Ovary (tissue), 9 donors: ENCODE measurements around the gene GLB1L. TPM values are rescaled to one million over a fixed set of nuclear protein-coding genes. Genes with fewer than 3 reads are reported as not detected.

ENCODE experiments used
- DNase-seq, 5 donors: peaks; one replicate each; pipeline ENCODE4 v3.0.0-alpha.2; 2019 to 2020
- H3K27ac ChIP-seq, 2 donors: fragments of 200-600 bp; one replicate each; pipeline versions ENCODE4 v1.5.1 to v1.8.0; 2019 to 2022
- H3K27me3 ChIP-seq: fragments of 200-600 bp; one replicate; pipeline ENCODE4 v1.8.0; 2022
- H3K36me3 ChIP-seq: fragments of 200-600 bp; sonication (generic); one replicate; pipeline ENCODE4 v1.5.1; 2019
- H3K4me1 ChIP-seq: one replicate; pipeline ENCODE4 v1.8.1; 2013; ENCODE audit warnings: mild to moderate bottlenecking, moderate library complexity; ENCODE audit not compliant: insufficient read depth
- H3K4me3 ChIP-seq: fragments of 200-600 bp; sonication (generic); one replicate; pipeline ENCODE4 v1.5.1; 2017
- H3K9me3 ChIP-seq, 2 donors: fragments of 200-600 bp in 1 of 2; sonication (generic) in 1 of 2; one replicate each; pipeline versions ENCODE4 v1.5.1 to v1.8.1; 2013 to 2019; ENCODE audit warnings: mild to moderate bottlenecking in 1 of 2, moderate library complexity in 1 of 2
- CTCF ChIP-seq, 3 donors: fragments of 450-650 bp in 2 of 3; fragments of 200-600 bp in 1 of 3; IDR thresholded peaks; one replicate each; pipeline versions ENCODE4 v1.5.1 to v1.8.0; 2016 to 2022; ENCODE audit warnings: antibody characterized with exemption in 3 of 3, mild to moderate bottlenecking in 1 of 3
- EP300 ChIP-seq: sonication (generic); formaldehyde crosslinking; IDR thresholded peaks from one replicate; pipeline ENCODE4 v1.6.1; 2017; ENCODE audit warnings: antibody characterized with exemption
- POLR2A ChIP-seq: fragments of 450-650 bp; IDR thresholded peaks from one replicate; pipeline ENCODE4 v1.6.1; 2017; ENCODE audit warnings: antibody characterized with exemption, mild to moderate bottlenecking, moderate library complexity
- WGBS, 3 donors: extraction: QIAGEN DNeasy Blood & Tissue Kit in 1 of 3; methylation state at CpG; one replicate each; pipeline versions ENCODE4 v1.1.5 to v1.1.7; 2013 to 2017; 5-methylcytosine and 5-hydroxymethylcytosine counted together
- intact Hi-C, 4 donors: fragments of 100-400 bp; cut with DNase I; formaldehyde crosslinking; loops; one replicate each; pipeline versions ENCODE4 v1.11.0 to v1.15.1; 2022 to 2023
- polyA plus RNA-seq, 2 donors: library from polyadenylated mRNA; stranded (reverse); fragments of 200-250 nt in 1 of 2; fragments of 350-450 nt in 1 of 2; fragmentation: Illumina TruSeq in 1 of 2; extraction: RNeasy Lipid Tissue Mini Kit (QIAGEN cat#74804) in 1 of 2; gene quantifications; one replicate each; pipeline ENCODE4 v1.2.3, GENCODE V29; 2013 to 2014
- total RNA-seq, 7 donors: library from RNA; depleted of rRNA in 2 of 7; stranded (reverse); fragments of >200 nt in 2 of 7; fragmentation: NEBNext Ultra II Directional in 3 of 7; extraction: Animal tissue kit (Norgen Biotek cat#: 25700) in 3 of 7; gene quantifications; one replicate each; pipeline versions ENCODE4 v1.1.0 to v1.2.4, GENCODE V29; 2016 to 2023
- donor health status: DM: no; HTN: no; CAD: no; lungs with moderate emphysema.
- donor health status: DM: no; HTN: no; CAD: no.
- donor health status: Bipolar disorder and iron deficiency.
- donor health status: DM: yes; HTN: yes; CAD: no.
- donor health status: DM: no; HTN: no; CAD: no.
- donor health status: DM: yes; HTN: yes; CAD: no.

Gene GLB1L
- total and polyA plus RNA-seq, 9 donors, result 5.7 to 20.3 (median 13.9) TPM

- peaks cover 11% of the 10 kb centered on the region for H3K4me1 ChIP-seq
- no peak overlapping the region for H3K4me3 ChIP-seq
Measured at GRCh38 chr2:219286436-219287115, 41.3 kb upstream of the GLB1L start.

GRCh38 chr2:219285894-219286425 is 40.7 kb upstream of the GLB1L start:
- Histone ChIP-seq H3K4me3 (no peak overlapping the region), H3K27ac (peak overlapping the region; percentile 71 to 90), H3K27me3 (no peaks in the 10 kb centered on the region), H3K36me3 (no peaks in the 10 kb centered on the region), H3K9me3 (no peaks in the 10 kb centered on the region), H3K4me1 (peaks cover 11% of the 10 kb centered on the region)
- DNase-seq, result peak; percentile 60 to 76 (median 70)
- 43 to 59% (median 48%) methylated on average over 11 to 17 of the region's 17 CpGs for whole genome bisulfite sequencing, 3 donors
- TF ChIP-seq EP300, result no peak
- TF ChIP-seq POLR2A, result no peak
- TF ChIP-seq CTCF (IDR thresholded peaks at IDR 0.05), result no peak
- intact Hi-C loops, result no loop called here

More at GRCh38 chr2:219286436-219287115, 41.3 kb upstream of the GLB1L start:
- intact Hi-C loops, result no loop called here
- Histone ChIP-seq H3K27ac (peak overlapping the region; percentile 71 to 90), H3K36me3 (no peaks in the 10 kb centered on the region), H3K27me3 (no peaks in the 10 kb centered on the region), H3K9me3 (no peaks in the 10 kb centered on the region)
- TF ChIP-seq EP300 (no peak), POLR2A (no peak), CTCF (IDR thresholded peaks at IDR 0.05) (no peak)
- WGBS, 3 donors, result 58 to 68% (median 67%) methylated on average over 10 to 12 of the region's 12 CpGs
- peak in 2 of 5 donors; percentile 45 to 55 for DNase-seq

GRCh38 chr2:219285373-219285735 is 40.1 kb upstream of the GLB1L start:
- intact Hi-C loops, result no loop called here
- Histone ChIP-seq H3K27ac (peak overlapping the region; percentile 34 to 90), H3K27me3 (no peaks in the 10 kb centered on the region), H3K4me1 (peaks cover 11% of the 10 kb centered on the region), H3K4me3 (no peak overlapping the region), H3K36me3 (no peaks in the 10 kb centered on the region), H3K9me3 (no peaks in the 10 kb centered on the region)
- WGBS, 3 donors, result 79 to 84% (median 83%) methylated on average over 12 of the region's 12 CpGs
- no peak for DNase-seq
- TF ChIP-seq CTCF (IDR thresholded peaks at IDR 0.05), result no peak
- no peak for TF ChIP-seq EP300
- no peak for TF ChIP-seq POLR2A

GRCh38 chr2:219284501-219285372 is 39.5 kb upstream of the GLB1L start:
- intact Hi-C loops, result no loop called here
- H3K36me3 ChIP-seq, result no peaks in the 10 kb centered on the region
- TF ChIP-seq POLR2A, result no peak
- TF ChIP-seq EP300, result no peak
- TF ChIP-seq CTCF (IDR thresholded peaks at IDR 0.05), result no peak
- H3K9me3 ChIP-seq, result no peaks in the 10 kb centered on the region
- DNase-seq, result peak in 1 of 5 donors; percentile 35
- H3K4me3 ChIP-seq, result no peak overlapping the region
- H3K27me3 ChIP-seq, result no peaks in the 10 kb centered on the region
- H3K27ac ChIP-seq, result peak overlapping the region; percentile 34 to 90
- 82 to 84% (median 83%) methylated on average over 16 of the region's 16 CpGs for WGBS, 3 donors
- H3K4me1 ChIP-seq, result peaks cover 7% of the 10 kb centered on the region
